HG02852 (cell line): ENCODE results near the gene NRXN3.

ENCODE experiments used
- ATAC-seq: cut with Tn5 transposase; IDR thresholded peaks from one replicate; pipeline ENCODE4 v1.9.1; 2021; ENCODE audit warnings: mild to moderate bottlenecking, moderate library complexity; ENCODE audit not compliant: unreplicated experiment

The NRXN3 gene

DNA sequence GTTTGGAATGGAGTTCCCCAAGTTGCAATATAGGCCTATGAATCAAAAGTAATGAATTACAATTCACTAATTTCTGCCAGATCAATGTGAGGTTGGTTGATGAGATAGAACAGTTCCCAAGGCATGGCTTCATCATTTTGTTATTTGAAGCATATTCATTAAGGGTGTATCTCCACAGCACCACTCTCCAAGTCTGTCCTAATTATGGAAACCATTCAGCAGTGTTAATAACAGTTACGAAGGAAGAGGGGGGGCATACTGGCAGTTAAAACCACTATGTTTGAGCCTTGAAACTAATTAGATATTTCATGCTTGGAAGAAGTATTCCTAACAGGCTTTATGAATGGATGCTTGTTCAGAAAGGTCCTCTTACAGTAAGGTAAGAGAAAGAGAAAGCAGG lies 1520.8 kb downstream of the NRXN3 start:
- ATAC-seq: no peak

DNA sequence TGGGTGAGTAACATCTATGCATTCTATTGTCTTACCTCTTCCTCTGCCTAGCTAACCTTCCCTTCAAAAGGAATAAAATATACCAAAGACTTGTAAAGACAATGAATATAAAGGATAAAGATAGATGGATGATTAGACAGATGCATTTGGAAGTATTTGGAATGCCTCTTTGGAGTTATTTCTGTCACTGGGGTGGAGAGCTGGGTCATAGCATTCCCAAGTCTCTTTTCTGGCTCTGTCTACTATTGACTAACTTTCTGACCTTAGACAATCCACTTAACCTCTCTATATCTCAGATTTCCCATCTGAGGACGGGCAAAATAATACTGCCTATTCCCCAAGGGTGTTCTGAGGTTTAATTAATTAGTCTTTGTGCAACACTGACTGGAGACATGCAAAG lies 1523.8 kb downstream of the NRXN3 start:
- ATAC-seq: no peak

DNA sequence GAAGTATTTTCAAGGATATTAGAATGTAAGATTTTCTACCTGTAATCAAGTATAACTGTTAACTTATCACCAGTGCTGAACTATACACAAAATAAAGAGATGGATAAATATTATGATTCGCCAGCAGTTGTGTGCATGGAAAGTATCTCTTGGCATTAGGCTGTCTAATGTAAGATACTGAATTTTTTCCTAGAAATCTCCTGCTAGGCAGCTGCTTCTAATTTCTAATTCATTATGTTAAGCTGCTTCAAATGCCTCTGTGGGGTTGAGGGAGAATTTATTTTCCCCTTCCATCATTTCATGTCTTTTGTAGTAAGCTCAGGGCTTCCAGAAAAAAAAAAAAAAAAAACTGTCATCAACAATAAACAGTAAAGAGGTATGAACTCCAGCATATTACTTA lies 1525.1 kb downstream of the NRXN3 start:
- no peak for ATAC-seq

DNA sequence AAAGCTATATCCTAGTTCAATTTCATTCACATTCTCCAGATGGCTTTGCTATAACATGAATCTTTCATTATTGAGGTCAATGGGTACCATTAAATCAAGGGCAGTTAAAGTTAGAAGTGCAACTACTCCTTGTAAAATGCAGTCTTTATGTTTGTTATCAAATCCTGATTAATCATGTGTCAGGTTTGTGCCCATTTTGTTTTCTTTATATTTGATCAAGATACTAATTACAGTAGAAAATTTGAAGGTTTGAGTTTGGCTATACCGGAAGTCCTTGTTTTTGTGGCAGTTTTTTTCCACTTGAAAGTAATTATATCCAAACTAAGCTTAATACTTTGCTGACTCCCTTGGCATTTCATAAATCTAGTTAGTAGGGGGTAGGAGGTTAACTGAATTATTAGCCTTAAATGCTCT lies 1528.1 kb downstream of the NRXN3 start:
- ATAC-seq: no peak

DNA sequence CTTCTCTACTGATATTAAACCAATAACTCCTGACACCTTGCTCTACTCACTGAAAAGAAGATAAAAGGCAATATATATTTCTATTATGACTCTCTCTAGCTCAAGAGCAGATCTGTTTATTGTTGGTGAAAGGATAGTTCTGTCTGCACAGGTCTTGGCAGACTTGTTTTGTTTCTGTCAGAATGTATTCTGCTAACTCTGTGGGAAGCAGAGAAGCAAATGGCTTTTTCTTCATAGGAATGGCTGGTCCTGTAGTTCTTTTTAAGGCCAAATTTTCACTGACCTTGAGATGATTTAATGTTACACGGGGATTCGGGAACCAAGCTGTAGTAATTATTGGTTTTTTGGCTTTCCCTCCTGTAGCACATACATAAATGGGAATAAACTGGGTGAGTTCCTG lies 1529.0 kb downstream of the NRXN3 start:
- ATAC-seq: no peak

DNA sequence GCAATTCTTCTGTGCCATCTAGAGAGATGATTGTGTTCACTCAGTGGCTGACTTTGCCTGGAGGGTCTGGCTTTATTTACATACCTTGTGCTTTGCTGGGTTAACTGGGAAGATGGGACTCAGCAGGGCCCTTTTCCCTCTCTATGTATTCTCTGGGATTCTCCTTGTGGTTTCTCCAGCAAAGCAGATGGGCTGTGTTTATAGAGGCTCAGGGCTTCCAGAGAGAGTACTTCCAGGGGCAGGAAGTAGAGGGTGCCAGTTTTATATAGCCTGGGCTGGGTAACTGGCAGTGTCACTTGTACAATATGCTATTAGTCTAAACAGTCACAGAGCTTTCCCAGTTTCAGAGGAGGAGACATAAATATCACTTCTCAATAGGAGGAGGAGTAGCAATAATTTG lies 1531.2 kb downstream of the NRXN3 start:
- ATAC-seq: no peak

DNA sequence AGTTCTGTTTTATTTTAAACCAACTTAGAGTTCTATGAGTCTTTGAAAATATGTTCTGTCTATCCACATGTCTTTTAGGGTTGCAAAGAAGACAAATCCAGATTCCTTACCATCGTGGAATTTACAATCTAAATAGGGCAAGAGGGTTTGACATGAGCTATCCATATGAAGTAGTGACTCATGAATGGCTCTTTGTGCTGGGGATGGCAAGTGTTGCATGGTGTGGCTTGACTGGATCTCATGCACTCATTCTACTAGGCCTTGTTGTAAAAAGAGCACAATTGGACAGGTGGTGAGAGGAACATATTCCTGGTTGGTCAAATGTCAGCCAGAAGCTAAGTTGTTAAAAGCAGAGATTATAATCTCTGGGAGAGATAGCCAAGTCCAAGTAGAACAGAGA lies 1532.0 kb downstream of the NRXN3 start:
- ATAC-seq: no peak

DNA sequence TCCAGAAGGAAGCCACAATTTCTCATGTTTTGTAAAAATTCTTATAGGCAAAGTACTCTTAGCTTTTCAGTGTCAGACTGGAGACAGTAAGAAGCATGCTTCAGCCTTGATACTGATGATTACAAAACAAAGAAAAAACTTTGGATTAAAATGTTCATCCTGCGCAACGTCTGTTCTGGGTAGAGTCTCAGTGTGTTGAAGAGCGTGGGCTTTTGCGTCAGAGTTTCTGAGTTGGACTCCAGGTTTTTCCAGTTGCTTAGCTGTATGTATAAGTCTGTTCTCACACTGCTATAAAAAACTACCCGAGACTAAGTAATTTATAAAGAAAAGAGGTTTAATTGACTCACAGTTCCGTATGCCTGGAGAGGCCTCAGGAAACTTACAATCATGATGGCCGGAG lies 1533.0 kb downstream of the NRXN3 start:
- ATAC-seq: no peak

DNA sequence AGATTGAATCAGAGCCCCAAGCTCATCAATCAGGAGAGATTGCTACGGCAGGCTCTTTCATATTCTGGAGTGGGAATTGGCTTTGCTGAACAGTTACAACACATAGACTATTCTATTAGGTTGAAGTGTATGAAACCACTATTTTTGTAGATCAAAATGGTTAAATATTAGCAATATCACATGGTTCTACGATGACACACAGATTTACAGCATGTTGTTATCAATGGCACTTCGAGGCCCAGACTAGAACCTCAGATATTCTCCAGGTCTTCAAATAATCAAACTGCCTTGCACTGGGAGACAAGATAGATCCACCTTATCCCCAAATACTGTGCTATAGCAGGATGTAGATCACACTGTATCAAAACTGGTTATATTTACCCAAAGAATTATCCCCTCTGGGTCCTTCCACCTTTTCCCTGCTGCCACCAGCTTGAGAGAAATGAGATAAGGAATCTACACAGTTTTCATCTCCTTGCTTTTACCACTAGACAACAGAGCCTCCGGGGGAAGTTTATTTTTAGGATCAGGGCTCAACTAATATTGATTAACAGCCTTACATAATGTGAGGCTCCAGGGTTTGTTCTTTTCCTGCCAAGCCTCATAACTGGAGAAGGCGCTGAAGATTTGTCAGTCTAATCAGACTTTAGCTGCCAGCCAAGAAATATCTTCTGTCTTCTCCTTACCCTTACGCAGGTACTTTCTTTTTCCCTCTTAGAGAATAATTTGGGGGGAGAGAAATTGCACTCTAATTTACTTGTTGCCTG lies 1534.1 kb downstream of the NRXN3 start:
- no peak for ATAC-seq

DNA sequence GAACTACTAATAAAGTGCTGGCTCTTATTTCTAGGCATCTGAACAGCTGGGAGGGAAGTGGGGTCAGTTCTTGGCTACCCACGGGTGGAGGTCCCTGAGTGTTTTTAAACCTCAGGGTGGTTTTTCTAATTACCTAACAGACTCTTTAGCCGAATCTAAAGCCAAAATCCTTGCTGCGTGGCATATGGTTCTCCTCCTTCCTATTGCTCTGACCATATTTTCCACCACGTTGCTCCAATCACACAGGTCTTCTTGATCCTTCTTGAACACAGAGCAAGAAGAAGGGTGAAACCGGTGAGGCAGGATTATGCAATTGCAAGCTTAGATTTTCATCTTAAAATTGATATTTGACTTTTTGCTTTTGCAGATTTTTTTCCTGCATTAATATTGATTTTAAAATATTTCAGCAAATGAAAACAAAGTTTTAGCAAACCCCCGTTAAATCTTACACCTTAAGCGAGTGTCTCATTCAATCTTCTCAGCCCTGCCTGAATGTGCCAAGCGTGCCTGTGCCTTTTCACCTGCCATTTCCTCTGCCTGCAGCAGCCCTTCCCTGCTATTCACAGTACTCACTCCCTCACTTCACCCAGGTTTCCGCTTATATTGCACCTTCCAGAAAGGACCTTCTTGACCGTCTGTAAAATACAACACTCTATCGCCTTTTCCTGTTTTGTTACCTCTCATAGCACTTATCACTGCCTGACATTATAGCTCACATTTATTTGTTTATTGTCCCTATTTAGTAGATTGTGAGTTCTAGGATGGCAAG lies 1535.1 kb downstream of the NRXN3 start:
- no peak for ATAC-seq

DNA sequence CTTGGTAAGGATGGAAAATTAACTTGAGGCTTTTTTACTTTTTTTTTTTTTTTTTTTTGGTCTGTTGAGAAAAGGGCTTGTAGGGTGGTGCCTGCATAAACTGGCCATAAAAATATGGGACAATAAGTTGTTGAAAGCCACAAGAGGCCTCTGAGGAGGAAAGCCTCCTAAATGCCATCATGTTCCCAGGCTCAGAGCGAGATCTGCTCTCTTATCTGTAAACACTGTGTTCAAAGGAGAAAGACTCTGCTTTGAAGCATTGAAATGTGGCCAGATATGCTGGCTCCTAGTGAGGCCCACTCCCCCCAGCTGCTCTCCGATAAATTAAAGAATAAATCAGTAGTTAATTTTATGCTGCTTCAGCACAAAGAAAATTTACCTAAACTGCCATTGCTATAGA lies 1536.2 kb downstream of the NRXN3 start:
- ATAC-seq: no peak

DNA sequence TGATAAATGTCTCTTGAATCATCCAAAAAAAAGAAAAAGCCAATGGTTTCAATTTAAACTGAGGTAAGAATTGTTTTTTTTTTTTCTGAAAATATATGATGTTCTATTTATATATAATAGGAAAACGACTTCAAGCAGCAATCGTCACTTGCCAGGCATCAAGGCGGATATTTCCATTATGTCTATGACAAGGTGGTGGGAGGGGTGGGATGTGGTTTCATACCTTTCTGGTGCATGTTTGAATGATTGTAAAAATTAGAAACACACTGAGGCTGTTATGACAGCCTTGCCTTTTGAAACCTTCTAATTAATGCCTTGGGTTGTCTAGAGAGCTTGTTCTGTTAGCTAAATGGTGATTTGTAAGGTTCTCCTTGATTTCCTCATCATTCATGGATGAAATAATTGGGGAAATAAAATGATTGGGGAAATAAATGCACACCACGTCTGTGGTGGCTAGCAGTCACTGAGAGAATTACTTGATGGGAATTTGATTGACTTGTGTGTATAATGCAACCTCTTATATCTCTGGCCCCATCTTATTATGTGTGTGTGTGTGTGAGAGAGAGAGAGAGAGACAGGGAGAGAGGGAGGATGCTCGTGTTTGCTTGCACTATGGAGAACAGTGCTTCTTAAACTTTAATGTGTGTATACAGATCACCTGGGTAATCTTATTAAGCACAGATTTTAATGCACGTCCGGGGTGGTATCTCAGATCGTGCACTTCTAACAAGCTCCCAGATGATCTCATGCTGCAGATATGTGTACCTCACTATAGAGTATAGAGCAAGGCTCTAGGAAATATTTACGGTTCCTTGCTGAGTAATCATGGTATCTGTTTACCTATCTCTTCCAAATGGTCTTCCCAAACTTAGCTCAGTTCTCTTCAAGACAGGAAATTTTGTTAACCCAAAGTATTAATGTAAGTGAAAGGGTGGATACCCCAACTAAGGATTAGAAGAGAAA lies 1538.5 kb downstream of the NRXN3 start:
- no peak for ATAC-seq

DNA sequence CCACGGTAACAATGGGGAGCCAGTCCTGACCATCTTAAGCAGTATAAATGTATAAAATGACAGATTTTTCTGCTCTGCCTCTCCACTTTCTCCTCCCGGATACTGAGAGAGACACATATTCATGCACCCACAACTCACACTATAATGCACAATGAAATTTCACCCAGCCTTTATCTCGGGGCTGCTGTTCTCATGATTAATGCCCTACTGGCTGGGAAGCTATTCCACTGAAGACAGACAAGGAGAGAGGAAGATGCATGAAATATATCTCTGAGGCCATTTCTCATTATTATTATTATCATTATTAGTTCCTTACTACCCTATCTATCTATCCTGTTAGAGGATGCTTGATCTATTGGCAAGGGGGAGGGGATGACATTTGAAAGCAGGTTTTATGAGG lies 1539.4 kb downstream of the NRXN3 start:
- ATAC-seq: no peak

DNA sequence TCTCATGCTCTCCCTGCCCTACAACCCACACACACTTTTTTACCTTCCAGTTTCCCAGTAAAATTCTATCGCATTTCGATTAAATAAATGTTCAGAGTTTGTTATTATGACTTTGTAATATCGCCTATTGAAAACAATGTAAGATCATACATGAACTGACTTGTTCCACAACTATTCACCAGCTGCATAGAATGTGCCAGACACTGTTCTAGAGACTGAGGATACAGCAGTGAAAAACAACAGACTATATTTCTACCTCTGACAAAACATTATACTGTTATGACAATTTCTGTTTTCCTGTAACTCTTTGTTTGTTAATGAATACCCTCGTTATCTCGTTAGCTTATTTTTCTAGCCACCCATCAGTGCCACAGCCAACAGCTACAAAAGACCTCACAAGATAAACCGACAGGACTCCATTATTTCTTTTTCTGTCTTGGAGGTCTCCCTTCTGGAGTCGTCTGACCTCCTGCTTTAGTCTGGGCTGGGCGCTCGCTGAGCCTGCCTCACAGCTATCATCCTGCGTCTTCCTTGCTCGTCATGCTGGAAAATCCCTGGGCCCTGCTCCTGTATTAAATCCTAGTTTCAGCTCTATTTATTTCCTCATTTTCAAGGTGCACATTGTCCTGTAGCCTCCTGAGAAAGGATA lies 1542.3 kb downstream of the NRXN3 start:
- no peak for ATAC-seq

DNA sequence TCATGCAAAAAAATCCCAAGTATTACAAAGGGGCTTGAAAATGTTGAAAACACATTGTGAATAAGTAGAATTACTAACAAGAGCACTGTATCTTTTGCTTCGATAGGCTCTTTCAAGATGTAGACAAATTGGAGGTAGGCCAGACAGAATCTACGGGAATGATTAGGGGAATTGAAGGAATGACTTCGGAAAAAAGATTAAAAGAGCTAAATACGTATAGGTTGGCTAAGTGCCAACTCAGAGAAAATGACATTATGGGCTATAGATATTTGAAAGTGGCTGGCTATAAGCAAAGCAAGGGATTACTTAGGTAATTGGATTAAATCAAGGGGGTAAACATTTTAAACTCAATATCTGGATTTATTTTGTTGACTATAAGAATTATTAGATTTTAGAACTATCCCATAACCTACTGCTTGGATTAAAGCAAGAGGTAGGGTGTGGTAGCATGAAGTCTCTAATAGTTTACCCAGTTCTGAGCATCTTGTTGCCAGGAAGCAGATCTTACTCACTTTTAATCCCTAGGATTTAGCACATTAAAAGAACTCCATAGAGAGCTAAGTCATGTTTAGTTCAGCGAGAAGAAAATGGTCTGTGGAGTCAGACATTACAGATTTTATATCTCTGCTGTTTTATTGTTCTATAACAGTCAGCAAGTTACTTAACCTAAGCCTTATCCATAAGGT lies 1551.4 kb downstream of the NRXN3 start:
- ATAC-seq: no peak

DNA sequence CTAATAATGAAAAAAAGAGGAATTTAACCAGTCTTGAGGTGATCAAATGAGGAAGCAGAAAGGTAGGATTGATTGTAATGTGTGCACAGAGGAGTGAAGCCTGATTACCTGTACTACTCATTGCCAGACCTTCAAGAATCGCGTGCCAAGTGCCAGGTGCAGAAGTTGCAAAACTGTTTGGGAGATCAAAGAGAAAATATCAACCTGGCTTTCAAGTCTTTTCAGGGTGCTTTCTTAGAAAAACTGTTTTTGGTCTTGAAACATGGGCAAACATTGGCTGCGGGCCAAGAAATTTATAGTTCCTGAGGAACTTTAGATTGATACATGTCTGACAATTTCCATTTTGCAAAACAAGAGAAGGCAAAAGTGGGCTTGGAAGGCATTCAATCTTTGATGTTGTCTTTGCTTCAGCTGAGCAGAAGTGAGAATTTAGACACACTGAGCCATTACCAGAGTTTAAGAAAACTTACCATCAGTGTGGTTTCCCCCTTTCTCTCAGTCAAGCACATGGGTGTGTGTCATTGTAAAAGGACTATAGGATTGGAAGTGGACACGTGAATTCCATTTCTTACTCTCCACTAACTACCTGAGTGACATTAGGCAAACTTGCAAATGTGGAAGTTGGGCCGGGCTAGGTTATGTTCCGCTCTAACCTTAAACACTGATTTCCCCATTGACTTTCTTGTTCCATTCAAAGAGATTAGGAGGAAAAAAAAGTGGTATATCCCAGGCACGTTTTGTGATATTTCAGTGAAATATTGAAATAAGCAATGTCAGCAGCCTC lies 1555.0 kb downstream of the NRXN3 start:
- no peak for ATAC-seq

DNA sequence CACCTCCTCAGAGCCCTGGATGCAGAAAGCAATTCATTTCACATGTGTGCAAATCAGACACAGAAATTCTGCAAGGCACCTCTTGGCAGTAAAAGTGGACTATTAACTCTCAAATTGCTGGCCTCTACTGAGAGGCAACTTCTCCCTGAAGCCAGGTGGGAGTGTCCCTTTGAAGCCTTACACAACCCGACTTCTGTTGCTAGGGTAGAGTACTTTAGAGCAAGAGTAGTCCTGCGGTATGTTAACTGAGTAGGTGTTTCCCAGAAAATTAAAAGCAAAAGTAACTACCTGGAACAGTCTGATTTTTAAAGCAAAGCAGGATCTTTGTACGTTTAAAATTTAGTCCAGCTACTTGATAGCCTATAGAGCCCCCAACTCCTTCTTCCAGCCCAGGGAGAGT lies 1557.7 kb downstream of the NRXN3 start:
- ATAC-seq: no peak

DNA sequence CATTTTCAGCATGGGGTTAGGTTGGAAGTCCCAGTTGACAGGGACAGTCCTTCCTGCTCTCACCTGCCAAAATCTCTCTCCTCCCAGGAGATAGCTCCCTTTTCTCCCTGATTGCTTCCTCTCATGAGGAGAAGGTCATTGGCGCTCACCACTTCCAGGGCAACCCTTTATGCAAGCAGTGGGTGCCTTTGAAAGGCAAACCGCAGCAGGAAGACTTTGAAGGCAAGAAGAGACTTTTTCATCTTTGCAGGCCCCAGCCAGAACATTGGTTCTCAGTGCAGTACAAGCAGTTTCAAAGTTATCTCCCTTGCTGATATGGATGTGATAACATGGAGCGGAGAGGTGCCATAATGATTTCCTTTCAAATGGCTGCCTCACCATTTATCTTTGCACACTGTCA lies 1558.2 kb downstream of the NRXN3 start:
- ATAC-seq: no peak

DNA sequence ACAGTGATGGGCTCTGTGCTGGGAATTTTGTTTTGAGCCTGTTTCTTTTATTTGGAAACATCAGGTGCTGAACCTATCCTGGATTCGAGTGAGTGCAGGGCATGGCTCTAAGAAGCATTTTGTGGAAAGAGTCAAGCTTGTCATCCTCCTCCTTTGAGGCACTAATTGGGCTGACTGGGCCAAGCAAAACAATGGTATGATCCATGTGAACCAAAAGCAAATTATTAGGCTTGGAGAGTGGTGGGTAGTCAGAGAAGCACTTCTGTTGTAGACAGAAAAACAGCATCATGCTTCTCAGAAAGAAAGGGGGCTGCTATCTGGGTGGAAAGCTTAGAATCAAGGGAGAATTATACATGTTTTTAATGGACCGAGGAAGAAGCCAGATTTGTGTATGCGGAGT lies 1559.6 kb downstream of the NRXN3 start:
- no peak for ATAC-seq

DNA sequence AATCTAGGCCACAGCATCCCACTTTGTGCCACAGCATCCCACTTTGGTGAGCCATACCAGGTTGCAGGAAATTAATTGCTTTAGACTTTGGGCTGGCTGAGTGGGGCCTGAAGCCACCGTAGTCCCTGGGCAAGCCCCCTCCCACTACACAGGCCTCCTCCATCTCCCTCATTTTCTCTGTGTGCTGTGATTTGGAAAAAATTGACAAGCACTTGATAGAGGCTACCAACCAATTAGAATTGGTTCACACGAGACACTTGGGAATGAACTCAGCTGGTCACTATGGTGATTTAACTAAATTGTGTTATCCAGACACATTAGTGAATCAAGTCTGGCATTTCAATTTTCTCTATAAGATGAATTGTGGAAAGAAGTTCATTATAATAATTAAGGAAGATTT lies 1560.0 kb downstream of the NRXN3 start:
- no peak for ATAC-seq
